HepG2 (cell line): ENCODE data around the gene UFSP2. TPM values are rescaled to one million over a fixed set of nuclear protein-coding genes. Genes with fewer than 3 reads are reported as not detected.
A peak's percentile ranks its signal among the peaks of the same experiment; 100 is the strongest.

Source experiments
- AHDC1 ChIP-seq: sonication (generic); formaldehyde crosslinking; IDR thresholded peaks from 2 replicates; pipeline ENCODE4 v1.5.1; 2020; ENCODE audit warnings: mild to moderate bottlenecking, missing genetic modification reagents, borderline replicate concordance
- IRF1 ChIP-seq: sonication (generic); formaldehyde crosslinking; IDR thresholded peaks from 2 replicates; pipeline ENCODE4 v1.4.0; 2020; ENCODE audit warnings: low read depth, mild to moderate bottlenecking, missing genetic modification reagents
- KDM5A ChIP-seq: fragments of 200-600 bp; sonication (generic); IDR thresholded peaks from 2 replicates; pipeline ENCODE4 v1.7.0; 2018; ENCODE audit warnings: antibody characterized with exemption, mild to moderate bottlenecking, low read length, borderline replicate concordance
- POLR2AphosphoS2 ChIP-seq: IDR thresholded peaks from 2 replicates; pipeline ENCODE4 v1.6.1; 2011; ENCODE audit warnings: low read depth, low read length, improper control_type of control experiment
- ZBTB25 ChIP-seq: IDR thresholded peaks from 2 replicates; pipeline ENCODE4 v1.6.1; 2018; ENCODE audit warnings: missing genetic modification reagents
- ZNF274 ChIP-seq: sonication (generic); formaldehyde crosslinking; IDR thresholded peaks from 2 replicates; pipeline ENCODE4 v1.5.1; 2020; ENCODE audit warnings: mild to moderate bottlenecking, missing genetic modification reagents
- ZNF407 ChIP-seq: sonication (generic); formaldehyde crosslinking; IDR thresholded peaks from one replicate; pipeline ENCODE4 v1.5.1; 2020; ENCODE audit warnings: mild to moderate bottlenecking, missing genetic modification reagents; ENCODE audit errors: not compliant biosample characterization
- ZNF607 ChIP-seq: sonication (generic); formaldehyde crosslinking; IDR thresholded peaks from 2 replicates; pipeline ENCODE4 v1.5.1; 2020; ENCODE audit warnings: missing genetic modification reagents, mild to moderate bottlenecking, borderline replicate concordance
- ZNF672 ChIP-seq: sonication (generic); formaldehyde crosslinking; IDR thresholded peaks from 2 replicates; pipeline ENCODE4 v1.8.1; 2022; ENCODE audit warnings: missing genetic modification reagents
- polyA plus RNA-seq, 8 experiments: library from polyadenylated mRNA; depleted of rRNA in 3 of 8; stranded (reverse) in 7 of 8; unstranded in 1 of 8; fragments of >200 nt; fragmentation: Illumina TruSeq in 4 of 8; extraction: Trizol in 4 of 8; gene quantifications; 2 replicates each; pipeline versions ENCODE4 v1.2.1 to v1.2.3, GENCODE V29; 2011 to 2016; ENCODE audit warnings: low read depth in 4 of 8, missing spikeins in 1 of 8, mixed read lengths in 1 of 8; ENCODE audit not compliant: insufficient read depth in 1 of 8
- total RNA-seq, 5 experiments: library from RNA; depleted of rRNA; stranded (reverse); fragments of >200 nt; fragmentation: Illumina TruSeq; extraction: Trizol; gene quantifications; 2 replicates each; pipeline ENCODE4 v1.2.3, GENCODE V29; 2016; ENCODE audit warnings: low read depth in 1 of 5

Gene UFSP2
- total and polyA plus RNA-seq, 2 of the 13 experiments (the other 11 are each of a cell fraction or from before 2014, with no cell fraction given), result 24.1 to 32.3 TPM

- TF ChIP-seq ZNF672 (CRISPR knock-in tag) (no peak), AHDC1 (peak; percentile 21; the same call in 1 of the 2 replicates), ZBTB25 (CRISPR knock-in tag) (peak; percentile 40; the same call in 1 of the 2 replicates), ZNF407 (CRISPR knock-in tag) (no peak), POLR2AphosphoS2 (no peak), ZNF607 (CRISPR knock-in tag) (peak; percentile 86; the same call in 1 of the 2 replicates), KDM5A (peak; percentile 76; the same call in 1 of the 2 replicates), ZNF274 (CRISPR knock-in tag) (peak; percentile 10; the same call in 1 of the 2 replicates), IRF1 (CRISPR knock-in tag) (no peak)
These were observed at the start of gene UFSP2 (continued) for GRCh38 chr4:185425647-185426352.
